Ramos (cell line): ENCODE results near the gene FIGNL1.

ENCODE experiments used
- in situ Hi-C: fragments of 300-500 bp; cut with MboI; formaldehyde crosslinking; loops from one replicate; pipeline ENCODE4 v1.14.3; 2022; ENCODE audit warnings: low sequenced_read_pairs; ENCODE audit not compliant: unreplicated experiment

FIGNL1 gene

GRCh38 chr7:50436133-50436806, 13.9 kb downstream of the FIGNL1 start:
- in situ Hi-C loops: no loop called here

DNA sequence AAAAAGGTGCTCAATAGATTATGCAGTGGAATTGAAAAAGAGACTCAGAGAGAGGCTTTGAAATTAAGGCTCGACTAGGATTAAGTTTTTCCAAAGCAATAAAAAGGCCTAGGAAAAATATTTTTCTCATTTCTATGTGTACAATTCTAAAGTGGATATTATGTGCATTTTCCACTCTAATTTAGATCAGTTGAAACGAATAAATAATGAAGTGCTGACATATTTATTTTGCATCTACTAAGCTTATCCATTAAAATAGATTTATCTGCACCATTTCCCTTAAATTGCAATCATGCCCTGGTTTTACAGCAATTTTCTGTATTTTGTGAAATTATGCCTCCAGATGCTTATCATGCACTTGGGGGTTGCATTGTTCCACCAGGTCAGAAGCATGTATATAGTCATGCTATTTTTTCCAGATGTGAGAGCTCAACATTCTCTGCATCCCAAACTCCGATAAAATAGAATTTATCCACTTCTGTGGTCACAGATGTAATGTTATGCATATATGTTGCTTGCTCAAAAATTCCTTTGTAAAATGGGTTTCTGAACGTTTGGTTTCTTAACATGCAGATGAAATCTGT, 18.3 kb downstream of the FIGNL1 start:
- in situ Hi-C loops: no loop called here

DNA sequence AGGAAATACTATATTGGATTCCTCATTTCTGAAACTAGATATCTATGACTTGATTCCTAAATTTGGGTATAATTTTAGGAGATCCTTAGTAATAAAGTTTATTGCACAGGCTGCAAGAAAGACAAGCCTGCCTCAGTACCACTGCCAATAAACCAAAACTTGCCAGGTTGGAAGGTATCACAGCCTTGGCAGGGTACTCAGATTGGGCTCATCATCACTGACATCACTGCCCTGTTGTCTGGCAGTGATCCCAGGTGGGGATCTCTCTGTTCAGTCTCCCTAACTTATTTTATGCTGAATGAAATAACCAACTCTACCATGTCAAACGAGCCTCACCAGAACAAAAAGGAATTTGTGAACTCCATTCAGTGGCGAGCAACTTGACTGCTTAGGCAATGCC, 18.8 kb downstream of the FIGNL1 start:
- in situ Hi-C loops: no loop called here

- in situ Hi-C loops: no loop called here
Measured at GRCh38 chr7:50428911-50429310, 21.2 kb downstream of the FIGNL1 start.

DNA sequence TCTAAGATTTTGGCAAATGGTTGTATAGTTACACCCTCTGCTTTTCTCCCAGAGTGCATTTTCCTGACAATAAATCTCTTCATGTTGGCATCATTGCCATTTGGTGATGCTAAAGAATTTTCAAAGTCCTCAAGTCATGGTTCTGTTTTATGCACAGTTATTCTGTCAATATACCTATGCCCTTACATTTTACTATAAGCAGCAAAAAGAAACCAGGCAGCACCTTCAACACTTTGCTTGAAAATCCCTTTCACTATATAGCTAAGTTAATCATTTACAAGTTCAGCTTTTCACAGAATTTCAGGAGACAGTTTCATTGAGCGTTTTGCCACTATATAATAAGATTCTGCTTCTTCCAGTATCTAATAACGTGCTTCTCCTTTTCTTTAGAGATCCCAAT, 22.6 kb downstream of the FIGNL1 start:
- in situ Hi-C loops: no loop called here

GRCh38 chr7:50426280-50427045, 23.7 kb downstream of the FIGNL1 start:
- in situ Hi-C loops: no loop called here

- in situ Hi-C loops: no loop called here
Measured at GRCh38 chr7:50425318-50425717, 24.8 kb downstream of the FIGNL1 start.

DNA sequence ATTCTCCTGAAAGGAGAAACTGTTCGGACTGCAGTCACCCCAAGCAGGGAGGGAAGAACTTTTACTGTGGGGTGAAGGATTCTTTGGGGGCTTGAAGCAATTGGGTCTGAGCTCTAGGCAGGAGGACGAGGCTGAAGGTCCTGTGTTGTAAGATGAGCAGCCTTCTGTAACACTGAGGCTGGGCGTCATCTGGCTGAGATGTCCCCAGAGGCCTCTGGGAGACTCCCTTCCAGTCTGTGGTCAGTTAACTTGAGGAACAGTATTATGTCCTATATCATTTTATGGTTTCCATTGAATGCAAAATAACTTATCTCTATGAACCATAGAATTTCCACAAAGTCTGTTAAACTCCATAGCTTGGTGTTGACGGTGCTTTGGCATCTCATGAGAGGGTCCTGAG, 26.3 kb downstream of the FIGNL1 start:
- in situ Hi-C loops: loop anchor here (5.0 kb wide), 1 partner anchor 292 kb away; no protein-coding TSS in a partner anchor

- in situ Hi-C loops: loop anchor here (5.0 kb wide), 1 partner anchor 291 kb away; no protein-coding TSS in a partner anchor
Measured at GRCh38 chr7:50422858-50423257, 27.3 kb downstream of the FIGNL1 start.

DNA sequence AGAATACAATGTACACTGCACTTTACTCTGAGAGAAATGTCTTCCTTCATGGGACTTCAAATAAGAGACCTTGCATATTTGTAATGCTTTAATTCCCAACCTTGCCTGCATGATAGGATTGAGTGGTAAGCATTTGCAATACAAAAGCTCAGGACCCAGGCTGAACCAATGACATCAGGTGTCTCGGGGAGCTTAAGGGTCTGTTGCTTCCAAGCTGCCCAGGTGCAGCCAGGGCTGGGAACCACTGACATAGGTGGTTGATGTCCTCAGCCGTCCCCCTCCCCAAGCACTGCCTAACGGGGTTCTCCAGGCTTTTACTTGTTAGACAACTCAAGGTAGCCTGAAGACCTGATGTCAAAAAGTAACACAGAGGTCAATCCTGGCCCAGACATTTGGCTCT, 29.1 kb downstream of the FIGNL1 start:
- in situ Hi-C loops: loop anchor here (5.0 kb wide), 1 partner anchor 289 kb away; no protein-coding TSS in a partner anchor

- in situ Hi-C loops: no loop called here
Measured at GRCh38 chr7:50418526-50419290, 31.4 kb downstream of the FIGNL1 start.

GRCh38 chr7:50418086-50418515, 32.0 kb downstream of the FIGNL1 start:
- in situ Hi-C loops: no loop called here

DNA sequence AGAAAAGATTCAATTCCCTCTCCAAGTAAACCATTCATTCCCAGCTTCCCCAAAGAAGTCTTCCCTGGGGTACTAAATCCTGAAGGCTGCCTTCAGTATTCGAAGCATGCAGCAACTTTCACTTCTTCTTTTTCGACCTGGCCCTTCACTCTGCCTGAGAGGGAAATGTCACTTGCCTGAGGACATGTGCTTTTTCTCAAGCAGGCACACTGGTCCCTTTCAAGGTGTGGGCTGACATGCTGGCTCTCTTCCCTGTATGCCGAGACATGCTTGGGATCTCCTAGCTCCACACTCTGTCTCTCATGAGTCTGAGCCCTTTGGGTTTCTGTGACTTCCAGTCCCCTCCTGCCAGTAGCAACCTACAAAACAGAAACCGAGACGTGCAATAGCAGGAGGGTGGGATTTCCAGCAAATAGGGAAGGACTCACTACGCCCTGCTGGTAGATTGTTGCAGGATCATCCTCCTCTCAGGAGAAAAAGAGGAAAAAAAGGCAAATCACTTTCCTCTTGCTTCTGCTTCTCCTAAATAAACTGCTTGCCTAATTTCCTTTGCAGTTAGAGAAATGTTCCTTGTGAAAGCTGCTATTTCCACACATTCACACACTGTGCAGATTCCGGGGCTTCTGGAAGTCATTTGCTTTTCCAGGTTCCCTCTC, 33.5 kb downstream of the FIGNL1 start:
- in situ Hi-C loops: no loop called here

DNA sequence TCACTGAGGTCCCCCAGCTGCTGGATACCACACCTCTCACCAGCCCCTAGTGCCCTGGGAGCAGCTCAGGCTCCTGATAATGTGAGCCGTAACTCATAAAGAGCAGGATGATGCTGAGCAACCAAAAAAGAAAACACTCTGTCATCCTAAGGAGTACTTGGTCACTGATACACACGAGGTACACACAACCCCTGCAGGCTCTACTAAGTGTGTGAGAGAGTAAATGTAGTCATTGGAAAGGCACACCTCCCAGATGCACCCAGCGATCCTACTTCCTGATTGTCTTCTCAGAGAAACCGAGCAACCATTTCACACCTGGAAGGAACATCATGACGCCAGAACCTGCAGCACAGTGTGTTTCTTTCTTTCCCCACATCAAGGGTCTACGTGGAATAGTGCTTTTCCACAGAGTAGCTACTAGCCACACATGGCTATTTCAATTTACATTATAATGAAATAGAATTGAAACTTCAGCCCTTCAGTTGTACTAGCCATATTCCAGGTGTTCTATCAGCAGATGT, 34.2 kb downstream of the FIGNL1 start:
- in situ Hi-C loops: no loop called here

GRCh38 chr7:50413561-50413960, 36.6 kb downstream of the FIGNL1 start:
- in situ Hi-C loops: loop anchor here (5.0 kb wide), 1 partner anchor 211 kb away; no protein-coding TSS in a partner anchor

DNA sequence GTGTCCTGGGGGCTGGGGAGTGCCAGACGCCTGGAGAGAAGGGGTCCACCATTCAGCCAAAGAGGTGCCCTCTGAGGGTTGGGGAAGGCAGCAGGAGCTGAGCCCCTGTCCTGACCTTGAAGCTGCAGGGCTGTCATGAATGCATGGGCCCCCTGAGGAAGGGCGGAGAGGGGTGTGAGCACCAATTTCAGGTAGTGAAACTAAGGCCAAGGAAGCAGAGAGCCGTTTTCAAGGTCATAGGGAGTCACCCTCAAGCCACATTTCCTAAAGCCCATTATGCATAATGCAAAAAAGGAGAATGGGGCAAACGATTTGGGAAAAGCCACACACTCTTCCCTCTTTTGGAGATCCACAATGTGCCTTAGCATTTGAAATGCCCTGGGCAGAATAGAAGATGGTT, 37.2 kb downstream of the FIGNL1 start:
- in situ Hi-C loops: loop anchor here (5.0 kb wide), 1 partner anchor 211 kb away; no protein-coding TSS in a partner anchor

GRCh38 chr7:50411332-50411731, 38.8 kb downstream of the FIGNL1 start:
- in situ Hi-C loops: loop anchor here (5.0 kb wide), 1 partner anchor 209 kb away; no protein-coding TSS in a partner anchor

GRCh38 chr7:50409856-50410745, 40.0 kb downstream of the FIGNL1 start:
- in situ Hi-C loops: loop anchor here (5.0 kb wide), 1 partner anchor 208 kb away; no protein-coding TSS in a partner anchor
